IPS DF 6.9 (cell line): ENCODE data around the gene VTCN1.

ENCODE experiments used
- DNase-seq: peaks from one replicate; pipeline ENCODE4 v3.0.0-alpha.2; 2013; ENCODE audit warnings: low read depth, low spot score
- H3K27ac ChIP-seq: one replicate; pipeline ENCODE4 v1.5.1; 2013; ENCODE audit warnings: low read length, control low read depth
- H3K27me3 ChIP-seq: 2 replicates; pipeline ENCODE4 v1.6.1; 2013; ENCODE audit warnings: mild to moderate bottlenecking, low read length; ENCODE audit not compliant: control insufficient read depth, insufficient read depth
- H3K36me3 ChIP-seq: 2 replicates; pipeline ENCODE4 v1.6.1; 2013; ENCODE audit warnings: low read length; ENCODE audit not compliant: control insufficient read depth, insufficient read depth
- H3K4me1 ChIP-seq: 2 replicates; pipeline ENCODE4 v1.6.1; 2013; ENCODE audit warnings: low read length; ENCODE audit not compliant: control insufficient read depth, insufficient read depth
- H3K4me3 ChIP-seq: 2 replicates; pipeline ENCODE4 v1.5.1; 2013; ENCODE audit warnings: mild to moderate bottlenecking, low read length
- H3K9me3 ChIP-seq: 2 replicates; pipeline ENCODE4 v1.6.1; 2013; ENCODE audit warnings: low read length, inconsistent platforms; ENCODE audit not compliant: control insufficient read depth, insufficient read depth
- WGBS: extraction: QIAGEN DNeasy Blood & Tissue Kit; methylation state at CpG from one replicate; pipeline ENCODE4 v1.1.7; 2013; ENCODE audit warnings: mixed read lengths, missing lambda C conversion rate; ENCODE audit not compliant: insufficient read length, insufficient coverage; 5-methylcytosine and 5-hydroxymethylcytosine counted together

VTCN1 gene

DNA sequence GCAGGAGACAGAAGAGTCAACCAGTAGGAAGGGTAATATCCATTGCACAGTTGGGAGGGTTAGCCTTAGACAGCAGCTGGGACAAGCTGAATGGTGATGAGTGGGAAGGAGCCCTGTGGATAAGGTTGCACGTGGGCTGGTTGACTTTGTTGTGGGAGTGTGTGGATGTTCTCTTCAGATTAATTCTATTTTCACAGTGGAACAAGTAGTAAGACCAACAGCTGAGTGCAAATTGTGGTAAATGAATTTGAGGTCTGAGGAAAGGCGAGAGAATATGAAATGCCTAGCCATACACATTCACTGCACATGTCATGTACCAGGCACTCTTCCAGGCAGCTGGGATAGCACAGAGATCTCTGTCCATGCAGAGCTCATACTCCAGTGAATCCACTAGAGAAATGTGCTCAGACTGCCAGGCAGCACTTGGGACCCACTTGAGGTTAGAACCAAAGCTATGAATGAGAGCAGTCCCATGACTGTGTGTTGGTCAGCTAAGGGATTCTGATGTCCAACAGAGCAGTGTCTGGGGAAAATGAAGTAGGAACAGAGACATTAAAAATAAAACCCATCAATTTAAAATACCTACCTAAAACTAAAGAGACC lies 25.2 kb upstream of the VTCN1 start:
- H3K27me3 ChIP-seq: no peaks in the 10 kb centered on the region
- no peaks in the 10 kb centered on the region for H3K4me1 ChIP-seq
- no peak for DNase-seq
- H3K4me3 ChIP-seq: no peak overlapping the region
- no peak overlapping the region for H3K27ac ChIP-seq
- no peaks in the 10 kb centered on the region for H3K36me3 ChIP-seq
- no CpG with 5 or more reads among the region's 2 CpGs for WGBS
- H3K9me3 ChIP-seq: no peaks in the 10 kb centered on the region

DNA sequence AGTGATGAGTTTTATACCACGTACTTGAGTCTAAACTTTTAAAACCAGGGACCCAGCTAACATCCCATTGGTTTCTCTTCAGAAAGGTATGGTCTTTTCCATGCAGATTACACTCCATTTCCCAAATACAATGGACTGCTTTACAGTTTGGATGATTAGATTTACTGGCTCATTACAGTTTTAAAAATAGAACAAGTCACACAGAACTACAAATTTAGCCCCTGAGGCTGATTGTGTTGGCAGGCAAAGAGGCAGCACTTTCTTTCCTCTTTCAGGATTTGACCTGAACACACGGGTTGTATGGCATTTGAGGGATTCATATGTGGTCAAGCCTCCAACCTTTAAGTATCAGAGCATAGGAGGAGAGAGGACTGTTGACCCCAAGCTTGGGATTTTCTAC lies 21.8 kb upstream of the VTCN1 start:
- no peak overlapping the region for H3K4me3 ChIP-seq
- H3K9me3 ChIP-seq: no peaks in the 10 kb centered on the region
- H3K4me1 ChIP-seq: no peaks in the 10 kb centered on the region
- H3K36me3 ChIP-seq: no peaks in the 10 kb centered on the region
- no peak overlapping the region for H3K27ac ChIP-seq
- no peak for DNase-seq
- no CpG with 5 or more reads among the region's 2 CpGs for WGBS
- no peaks in the 10 kb centered on the region for H3K27me3 ChIP-seq

DNA sequence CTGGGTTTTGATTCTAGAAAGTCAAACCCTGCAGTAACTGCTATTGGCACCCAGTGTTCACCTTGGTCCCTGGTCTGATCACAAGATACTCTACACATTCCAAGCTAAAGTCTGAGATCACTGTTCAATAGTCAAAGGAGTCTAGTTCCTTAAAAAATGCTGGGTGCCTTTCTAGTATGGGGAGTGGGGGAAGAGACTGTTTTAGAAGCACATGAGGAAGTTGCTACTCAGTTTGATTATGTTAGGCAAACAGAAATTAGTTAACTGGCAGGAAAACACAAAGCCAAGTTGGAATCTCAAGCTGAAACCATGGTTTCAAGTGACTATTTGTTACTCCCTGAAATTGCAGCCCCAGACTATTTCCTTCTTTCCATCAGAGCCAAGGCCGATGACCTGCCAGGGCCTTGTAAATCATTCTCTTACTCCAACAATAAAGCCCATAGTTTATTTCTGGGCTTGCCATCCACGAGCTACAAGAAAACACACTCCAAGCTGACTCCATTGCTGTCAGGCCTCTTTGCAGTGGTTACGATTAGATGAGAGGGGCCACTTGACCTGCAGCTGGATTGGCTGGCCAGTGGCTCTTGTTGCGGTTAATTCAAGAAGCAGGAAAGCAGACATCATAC lies 21.1 kb upstream of the VTCN1 start:
- no peaks in the 10 kb centered on the region for H3K9me3 ChIP-seq
- no CpG with 5 or more reads among the region's 4 CpGs for WGBS
- DNase-seq: no peak
- no peaks in the 10 kb centered on the region for H3K4me1 ChIP-seq
- no peak overlapping the region for H3K4me3 ChIP-seq
- H3K36me3 ChIP-seq: no peaks in the 10 kb centered on the region
- no peak overlapping the region for H3K27ac ChIP-seq
- H3K27me3 ChIP-seq: no peaks in the 10 kb centered on the region

DNA sequence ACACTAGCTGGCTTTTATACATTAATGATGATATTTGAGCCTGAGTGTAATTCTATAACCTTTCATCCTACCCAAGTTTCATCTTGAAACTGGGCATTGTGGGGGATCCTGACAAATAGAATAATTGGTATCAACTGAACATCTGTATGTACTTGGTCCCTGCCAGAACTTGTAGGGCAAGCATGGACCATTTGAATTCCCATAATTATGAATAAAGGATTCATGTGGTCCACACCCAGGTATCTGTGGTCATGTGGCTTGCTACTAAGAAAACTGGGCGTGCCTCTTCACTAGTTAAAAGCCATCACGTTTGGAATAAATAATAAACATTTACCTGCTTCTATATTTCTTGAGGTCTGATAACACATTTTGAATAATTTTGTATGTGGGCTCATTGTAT lies 20.6 kb upstream of the VTCN1 start:
- Histone ChIP-seq H3K36me3 (no peaks in the 10 kb centered on the region), H3K4me3 (no peak overlapping the region), H3K4me1 (no peaks in the 10 kb centered on the region), H3K27me3 (no peaks in the 10 kb centered on the region), H3K9me3 (no peaks in the 10 kb centered on the region), H3K27ac (no peak overlapping the region)
- DNase-seq: no peak
- no CpG with 5 or more reads among the region's 2 CpGs for WGBS

DNA sequence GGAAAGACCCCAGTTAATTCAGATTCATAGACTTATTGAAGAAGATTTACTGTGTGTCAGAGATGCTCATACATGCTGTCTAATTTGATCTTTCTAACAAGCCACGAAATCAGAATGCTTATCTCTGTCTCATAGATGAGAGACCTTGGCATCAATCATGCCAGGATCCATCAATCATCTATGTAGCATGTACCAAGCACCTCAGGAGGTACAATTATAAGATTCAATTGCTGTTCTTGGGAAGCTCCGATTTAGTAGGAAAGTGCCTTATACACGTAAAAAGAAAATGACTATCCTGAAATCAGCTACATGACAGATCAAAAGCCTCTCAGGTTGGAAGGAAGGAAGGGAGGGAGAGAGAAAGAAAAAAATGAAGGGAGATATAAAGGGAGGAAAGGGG lies 18.5 kb upstream of the VTCN1 start:
- H3K27me3 ChIP-seq: no peaks in the 10 kb centered on the region
- no peak overlapping the region for H3K27ac ChIP-seq
- DNase-seq: no peak
- no CpG with 5 or more reads among the region's 3 CpGs for WGBS
- no peaks in the 10 kb centered on the region for H3K36me3 ChIP-seq
- H3K4me3 ChIP-seq: no peak overlapping the region
- no peaks in the 10 kb centered on the region for H3K4me1 ChIP-seq
- no peaks in the 10 kb centered on the region for H3K9me3 ChIP-seq

DNA sequence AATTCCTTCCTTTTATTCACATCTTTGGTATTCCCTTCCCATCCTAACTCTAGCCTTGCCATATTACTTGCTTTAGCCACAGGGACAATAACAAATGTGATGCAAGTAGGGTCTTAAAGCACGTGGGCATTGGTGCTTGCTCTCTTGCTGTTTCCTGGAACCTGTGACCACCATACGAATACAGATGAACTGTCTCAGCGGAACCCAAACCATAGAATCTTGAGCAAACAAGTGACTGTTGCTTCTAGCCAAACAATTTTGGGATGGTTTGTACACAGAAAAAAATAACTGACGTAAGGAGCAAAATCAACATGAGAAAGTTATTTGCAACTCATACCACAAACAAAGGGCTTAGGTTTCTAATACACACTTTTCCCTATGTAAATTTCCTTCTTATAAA lies 15.2 kb upstream of the VTCN1 start:
- no peaks in the 10 kb centered on the region for H3K36me3 ChIP-seq
- H3K27ac ChIP-seq: no peak overlapping the region
- no peaks in the 10 kb centered on the region for H3K4me1 ChIP-seq
- H3K4me3 ChIP-seq: no peak overlapping the region
- no peaks in the 10 kb centered on the region for H3K9me3 ChIP-seq
- H3K27me3 ChIP-seq: no peaks in the 10 kb centered on the region
- no peak for DNase-seq
- no CpG with 5 or more reads among the region's 4 CpGs for WGBS

DNA sequence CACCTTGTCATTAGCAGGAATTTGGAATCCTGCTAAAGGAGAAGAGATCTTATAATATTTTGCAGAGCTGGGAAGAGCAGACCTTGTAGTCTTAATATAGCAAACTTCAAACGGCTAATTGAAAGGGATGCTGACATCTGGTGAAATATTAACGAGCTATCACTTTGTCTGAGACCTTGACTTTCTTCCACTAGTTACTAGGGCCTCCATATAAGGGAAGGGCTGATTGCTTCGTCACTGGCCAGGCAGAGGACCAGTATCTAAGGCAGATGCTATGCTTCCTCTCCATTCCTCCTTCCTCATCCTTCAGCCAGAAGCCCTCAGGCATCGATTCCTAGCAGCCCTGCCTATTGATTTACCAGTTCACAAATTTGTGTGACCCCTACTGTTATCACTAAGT lies 6.0 kb upstream of the VTCN1 start:
- WGBS: no CpG with 5 or more reads among the region's 4 CpGs
- Histone ChIP-seq H3K36me3 (no peaks in the 10 kb centered on the region), H3K9me3 (0 out of 2 replicates have a peak, but pooled peaks cover 2% of the 10 kb centered on the region), H3K27me3 (no peaks in the 10 kb centered on the region), H3K27ac (no peak overlapping the region), H3K4me1 (no peaks in the 10 kb centered on the region), H3K4me3 (no peak overlapping the region)
- DNase-seq: no peak

DNA sequence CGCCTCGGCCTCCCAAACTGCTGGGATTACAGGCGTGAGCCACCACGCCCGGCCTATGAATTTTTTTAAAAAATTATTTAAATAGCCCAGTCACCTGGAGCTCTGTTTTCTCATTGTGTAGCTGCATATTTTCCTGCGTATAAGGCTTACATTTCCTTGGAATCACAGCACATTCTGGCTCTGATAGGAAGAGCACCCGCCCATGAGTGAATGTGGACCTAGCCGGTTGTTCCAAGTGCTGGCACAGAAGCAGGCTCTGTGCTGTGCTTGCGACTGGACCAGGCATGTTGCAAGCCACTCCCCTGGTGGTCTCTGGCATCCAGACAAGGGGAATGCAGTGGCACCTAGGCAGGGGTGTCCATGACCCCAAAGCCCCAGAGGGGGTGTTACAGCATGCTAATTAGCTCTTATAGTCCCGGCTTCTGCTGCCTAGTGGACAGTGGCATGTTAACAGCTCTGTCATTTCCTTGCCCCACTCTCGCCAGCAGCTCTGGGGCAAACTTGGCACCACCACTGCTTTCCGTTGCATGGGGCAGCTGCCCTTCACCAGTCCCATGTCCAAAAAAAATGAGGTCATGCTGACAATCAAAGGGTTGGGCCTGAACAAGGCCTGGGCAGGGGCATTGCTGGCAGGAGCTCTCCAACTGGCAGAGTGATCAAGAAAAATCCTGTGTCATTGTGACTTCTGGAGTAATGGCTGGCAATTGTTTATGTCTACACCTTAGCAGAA lies 5.2 kb upstream of the VTCN1 start:
- no CpG with 5 or more reads among the region's 12 CpGs for WGBS
- no peak overlapping the region for H3K4me3 ChIP-seq
- no peaks in the 10 kb centered on the region for H3K27me3 ChIP-seq
- no peak for DNase-seq
- 0 out of 2 replicates have a peak, but pooled peaks cover 2% of the 10 kb centered on the region for H3K9me3 ChIP-seq
- H3K4me1 ChIP-seq: no peaks in the 10 kb centered on the region
- H3K36me3 ChIP-seq: no peaks in the 10 kb centered on the region
- H3K27ac ChIP-seq: no peak overlapping the region

DNA sequence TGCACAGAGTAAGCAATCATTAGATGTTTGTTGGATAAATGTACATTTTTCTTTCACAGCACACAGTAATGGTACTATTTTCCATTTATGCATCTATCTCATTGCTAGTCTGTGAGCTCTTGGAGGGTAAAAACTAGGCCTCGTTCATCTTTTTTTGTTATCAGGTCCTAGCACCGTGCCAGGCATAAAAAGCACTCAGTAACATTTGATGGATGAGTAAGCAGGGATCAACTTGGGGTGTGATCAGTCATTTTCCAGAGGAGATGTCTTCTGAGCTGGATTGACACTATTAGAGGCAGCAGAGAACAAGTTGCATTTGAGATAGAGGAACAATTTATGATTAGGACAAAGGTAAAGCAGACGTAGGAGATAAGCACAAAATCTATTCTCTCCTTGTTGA lies 4.3 kb upstream of the VTCN1 start:
- no CpG with 5 or more reads among the region's 3 CpGs for WGBS
- no peak for DNase-seq
- H3K27me3 ChIP-seq: no peaks in the 10 kb centered on the region

DNA sequence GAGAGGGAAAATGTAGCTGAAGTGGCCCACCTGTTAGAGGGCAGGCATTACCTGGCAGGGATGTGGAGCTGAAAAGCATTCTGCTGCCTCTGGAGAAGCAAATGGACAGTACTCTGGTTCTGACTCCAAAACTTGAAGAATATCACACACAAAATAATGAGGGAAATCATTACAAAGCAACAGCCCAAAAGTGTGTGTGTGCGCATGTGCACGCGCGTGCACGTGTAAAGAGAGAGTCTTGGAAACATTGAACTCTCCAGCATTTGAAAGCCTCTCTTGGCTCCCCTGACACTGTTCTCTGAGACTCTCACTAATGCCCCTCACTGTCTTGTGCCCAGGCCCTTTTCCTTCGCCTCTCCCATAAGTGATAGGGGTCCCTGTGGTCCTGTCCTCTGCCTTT lies 2.3 kb upstream of the VTCN1 start:
- H3K27ac ChIP-seq: no peak overlapping the region
- no CpG with 5 or more reads among the region's 6 CpGs for WGBS

More for the DNA sequence above, 4.3 kb upstream of the VTCN1 start:
- 0 out of 2 replicates have a peak, but pooled peaks cover 2% of the 10 kb centered on the region for H3K9me3 ChIP-seq
- H3K27ac ChIP-seq: no peak overlapping the region
- H3K4me3 ChIP-seq: no peak overlapping the region
- H3K4me1 ChIP-seq: no peaks in the 10 kb centered on the region
- no peaks in the 10 kb centered on the region for H3K36me3 ChIP-seq

More for the DNA sequence above, 2.3 kb upstream of the VTCN1 start:
- no peak overlapping the region for H3K4me3 ChIP-seq
- H3K27me3 ChIP-seq: no peaks in the 10 kb centered on the region
- DNase-seq: no peak
- H3K4me1 ChIP-seq: peaks cover 3% of the 10 kb centered on the region; the same call in 1 of the 2 replicates
- 0 out of 2 replicates have a peak, but pooled peaks cover 2% of the 10 kb centered on the region for H3K9me3 ChIP-seq
- H3K36me3 ChIP-seq: no peaks in the 10 kb centered on the region
